IPS-15b (cell line): ENCODE measurements around the gene ME1.
"Not testable (repeated sequence)": the region's sequence is repeated elsewhere in the genome, so short reads cannot be mapped to it uniquely, and the experiment has no call there.

Experiments used
- H3K27me3 ChIP-seq: one replicate; pipeline ENCODE4 v1.6.1; 2013; ENCODE audit warnings: low read length; ENCODE audit not compliant: control insufficient read depth, insufficient read depth
- H3K36me3 ChIP-seq: one replicate; pipeline ENCODE4 v1.6.1; 2013; ENCODE audit warnings: low read length; ENCODE audit not compliant: control insufficient read depth, insufficient read depth
- H3K4me1 ChIP-seq: one replicate; pipeline ENCODE4 v1.6.1; 2013; ENCODE audit warnings: mild to moderate bottlenecking, low read length; ENCODE audit not compliant: control insufficient read depth, insufficient read depth
- H3K4me3 ChIP-seq: one replicate; pipeline ENCODE4 v1.5.1; 2013; ENCODE audit warnings: low read depth, low read length
- H3K9ac ChIP-seq: one replicate; pipeline ENCODE4 v1.6.1; 2013; ENCODE audit warnings: low read depth, mild to moderate bottlenecking, low read length
- H3K9me3 ChIP-seq: one replicate; pipeline ENCODE4 v1.6.1; 2013; ENCODE audit warnings: mild to moderate bottlenecking, low read length; ENCODE audit not compliant: control insufficient read depth, insufficient read depth

ME1 gene

GRCh38 chr6:83292900-83293843 lies 137.7 kb downstream of the ME1 start:
- no peaks in the 10 kb centered on the region for H3K4me1 ChIP-seq
- no peak overlapping the region for H3K9ac ChIP-seq
- no peak overlapping the region for H3K4me3 ChIP-seq
- no peaks in the 10 kb centered on the region for H3K9me3 ChIP-seq
- H3K27me3 ChIP-seq = no peaks in the 10 kb centered on the region
- H3K36me3 ChIP-seq = no peaks in the 10 kb centered on the region

- not testable (repeated sequence) for H3K4me1 ChIP-seq, H3K4me3 ChIP-seq
Measured at GRCh38 chr6:83287298-83287697, 143.6 kb downstream of the ME1 start.

GRCh38 chr6:83285917-83286316 lies 144.9 kb downstream of the ME1 start:
- Histone ChIP-seq H3K4me3 (no peak overlapping the region), H3K36me3 (no peaks in the 10 kb centered on the region), H3K4me1 (no peaks in the 10 kb centered on the region), H3K9me3 (no peaks in the 10 kb centered on the region), H3K9ac (no peak overlapping the region), H3K27me3 (no peaks in the 10 kb centered on the region)

More at GRCh38 chr6:83287298-83287697, 143.6 kb downstream of the ME1 start:
- H3K9me3 ChIP-seq, H3K9ac ChIP-seq, H3K36me3 ChIP-seq, H3K27me3 ChIP-seq: not testable (repeated sequence)

- Histone ChIP-seq H3K27me3 (no peaks in the 10 kb centered on the region), H3K9ac (no peak overlapping the region), H3K36me3 (no peaks in the 10 kb centered on the region), H3K4me3 (no peak overlapping the region), H3K4me1 (no peaks in the 10 kb centered on the region), H3K9me3 (no peaks in the 10 kb centered on the region)
Measured at GRCh38 chr6:83273596-83273995, 157.3 kb downstream of the ME1 start.

GRCh38 chr6:83270971-83271719 lies 159.7 kb downstream of the ME1 start:
- Histone ChIP-seq H3K9ac (no peak overlapping the region), H3K27me3 (no peaks in the 10 kb centered on the region), H3K4me3 (no peak overlapping the region), H3K36me3 (no peaks in the 10 kb centered on the region), H3K9me3 (no peaks in the 10 kb centered on the region), H3K4me1 (no peaks in the 10 kb centered on the region)

GRCh38 chr6:83265384-83265783 lies 165.5 kb downstream of the ME1 start:
- H3K4me3 ChIP-seq = no peak overlapping the region
- H3K9me3 ChIP-seq = no peaks in the 10 kb centered on the region
- no peak overlapping the region for H3K9ac ChIP-seq
- no peaks in the 10 kb centered on the region for H3K4me1 ChIP-seq
- no peaks in the 10 kb centered on the region for H3K27me3 ChIP-seq
- H3K36me3 ChIP-seq = no peaks in the 10 kb centered on the region

- H3K4me3 ChIP-seq = no peak overlapping the region
- no peaks in the 10 kb centered on the region for H3K36me3 ChIP-seq
- no peaks in the 10 kb centered on the region for H3K27me3 ChIP-seq
- no peaks in the 10 kb centered on the region for H3K4me1 ChIP-seq
- H3K9me3 ChIP-seq = no peaks in the 10 kb centered on the region
- no peak overlapping the region for H3K9ac ChIP-seq
Measured at GRCh38 chr6:83260577-83260976, 170.3 kb downstream of the ME1 start.

DNA sequence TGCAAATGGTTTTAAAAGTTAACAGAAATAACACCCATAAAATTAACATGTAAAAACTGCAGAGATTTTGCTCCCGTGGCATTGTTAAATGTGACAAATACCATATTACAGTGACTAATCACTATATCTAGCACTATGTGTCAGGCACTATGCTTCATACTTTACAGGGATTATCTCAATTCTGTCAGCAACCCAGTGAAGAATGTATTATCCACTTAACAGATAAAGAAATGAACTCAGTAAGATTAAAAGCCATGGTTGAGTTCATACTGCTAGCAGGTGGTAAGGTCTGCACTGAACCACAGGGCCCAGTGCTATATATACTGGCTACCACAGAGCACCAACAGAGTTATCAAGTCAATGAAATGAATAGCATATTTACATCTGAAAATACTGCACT lies 172.3 kb downstream of the ME1 start:
- no peak overlapping the region for H3K9ac ChIP-seq
- no peaks in the 10 kb centered on the region for H3K9me3 ChIP-seq
- no peaks in the 10 kb centered on the region for H3K27me3 ChIP-seq
- no peak overlapping the region for H3K4me3 ChIP-seq
- H3K4me1 ChIP-seq = no peaks in the 10 kb centered on the region
- H3K36me3 ChIP-seq = no peaks in the 10 kb centered on the region

DNA sequence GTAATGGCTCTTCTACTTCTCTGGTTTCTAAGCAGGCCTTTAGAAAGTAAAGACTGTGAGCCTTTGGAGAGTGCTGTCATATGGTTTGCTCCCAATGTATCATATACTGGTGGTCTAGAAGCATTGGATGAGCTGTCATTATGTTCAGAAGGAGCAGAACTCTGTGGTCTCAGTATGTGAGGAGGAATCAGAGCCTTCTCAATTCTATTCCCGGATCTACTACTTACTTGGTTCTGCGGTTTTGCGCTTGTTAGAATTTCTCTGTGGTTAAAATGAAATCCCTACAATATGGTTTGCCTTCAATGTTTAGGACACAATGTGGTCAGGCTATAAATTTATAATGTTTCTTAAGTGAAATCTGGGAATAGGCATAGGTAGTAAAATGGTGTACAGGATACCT lies 173.1 kb downstream of the ME1 start:
- Histone ChIP-seq H3K9me3 (no peaks in the 10 kb centered on the region), H3K27me3 (no peaks in the 10 kb centered on the region), H3K36me3 (no peaks in the 10 kb centered on the region), H3K4me3 (no peak overlapping the region), H3K4me1 (no peaks in the 10 kb centered on the region), H3K9ac (no peak overlapping the region)

- not testable (repeated sequence) for H3K9ac ChIP-seq, H3K4me1 ChIP-seq
Measured at GRCh38 chr6:83256719-83257118, 174.1 kb downstream of the ME1 start.

DNA sequence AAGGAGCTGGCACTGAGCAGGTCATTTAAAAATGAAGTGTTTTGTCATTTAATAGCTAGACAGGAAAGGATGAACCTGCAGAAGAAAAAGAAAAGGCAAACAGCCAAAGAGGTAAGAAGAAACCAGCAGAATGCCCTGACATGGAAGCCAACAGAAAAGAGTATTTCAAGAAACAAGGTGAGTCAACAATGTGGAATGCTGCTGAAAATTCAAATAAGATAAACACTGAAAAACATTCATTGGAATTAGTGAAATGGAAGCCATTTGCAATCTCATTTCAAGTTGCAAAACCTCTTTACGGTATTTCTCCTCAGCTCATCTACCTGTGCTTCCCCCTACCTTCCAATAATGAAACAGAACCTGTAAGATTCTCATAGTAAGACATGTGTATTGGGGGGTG lies 178.1 kb downstream of the ME1 start:
- Histone ChIP-seq H3K27me3 (no peaks in the 10 kb centered on the region), H3K36me3 (no peaks in the 10 kb centered on the region), H3K4me3 (no peak overlapping the region), H3K9ac (no peak overlapping the region), H3K9me3 (no peaks in the 10 kb centered on the region), H3K4me1 (no peaks in the 10 kb centered on the region)

More at GRCh38 chr6:83256719-83257118, 174.1 kb downstream of the ME1 start:
- H3K4me3 ChIP-seq, H3K36me3 ChIP-seq, H3K27me3 ChIP-seq, H3K9me3 ChIP-seq: not testable (repeated sequence)

DNA sequence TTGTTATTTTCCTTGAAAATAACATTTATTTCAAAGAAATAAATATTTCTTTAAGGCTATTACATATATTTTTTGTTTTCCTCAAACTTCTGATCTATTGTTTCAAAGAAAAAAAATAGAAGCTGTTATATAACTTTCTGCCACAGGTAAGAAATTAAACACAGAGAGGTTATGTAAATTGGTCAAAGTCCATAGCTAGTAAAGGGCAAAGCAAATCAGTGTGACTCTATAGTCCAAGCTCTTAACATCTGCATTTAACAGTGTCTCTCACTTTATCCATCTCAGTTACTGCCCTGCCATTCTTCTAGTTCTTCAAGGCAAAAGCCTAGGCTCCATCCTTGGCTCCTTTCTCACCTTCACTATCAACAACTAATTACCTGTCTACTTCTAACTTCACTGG lies 180.6 kb downstream of the ME1 start:
- H3K27me3 ChIP-seq = no peaks in the 10 kb centered on the region
- H3K9ac ChIP-seq = no peak overlapping the region
- no peaks in the 10 kb centered on the region for H3K4me1 ChIP-seq
- H3K9me3 ChIP-seq = no peaks in the 10 kb centered on the region
- H3K4me3 ChIP-seq = no peak overlapping the region
- no peaks in the 10 kb centered on the region for H3K36me3 ChIP-seq
